ENCODE measurements around the gene CABLES1. TPM values are rescaled to one million over a fixed set of nuclear protein-coding genes. Genes with fewer than 3 reads are reported as not detected.
"Not testable (repeated sequence)": the region's sequence is repeated elsewhere in the genome, so short reads cannot be mapped to it uniquely, and the experiment has no call there.

The CABLES1 gene
- polyA plus RNA-seq, 1 experiment: 5.4 TPM

DNA sequence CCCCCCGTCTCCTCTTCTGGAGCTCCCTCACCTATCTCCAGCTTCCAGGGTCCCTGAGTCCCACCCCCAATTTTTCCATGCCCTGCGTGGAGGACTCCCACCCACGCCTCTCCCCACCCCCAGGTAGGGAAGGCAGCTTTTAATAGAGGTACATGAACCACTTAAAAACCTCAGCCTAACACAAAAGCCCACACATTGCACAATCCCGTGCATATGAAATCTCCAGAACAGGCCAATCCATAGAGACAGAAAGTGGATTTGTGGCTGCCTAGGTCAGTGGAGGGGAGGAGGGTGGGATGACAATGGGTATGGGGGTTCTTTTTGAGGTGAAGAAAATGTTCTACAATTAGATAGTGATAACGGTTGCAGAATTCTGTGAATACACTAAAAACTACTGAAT is 145.6 kb downstream of the CABLES1 start:
- Histone ChIP-seq H3K4me3 (ENCODE audit: low read depth, low read length) (no peak overlapping the region), H3K27me3 (ENCODE audit: control insufficient read depth, insufficient read depth, low read length) (no peaks in the 10 kb centered on the region), H3K36me3 (ENCODE audit: control insufficient read depth, insufficient read depth, low read length) (no peaks in the 10 kb centered on the region)
- TF ChIP-seq, protein P1, sequence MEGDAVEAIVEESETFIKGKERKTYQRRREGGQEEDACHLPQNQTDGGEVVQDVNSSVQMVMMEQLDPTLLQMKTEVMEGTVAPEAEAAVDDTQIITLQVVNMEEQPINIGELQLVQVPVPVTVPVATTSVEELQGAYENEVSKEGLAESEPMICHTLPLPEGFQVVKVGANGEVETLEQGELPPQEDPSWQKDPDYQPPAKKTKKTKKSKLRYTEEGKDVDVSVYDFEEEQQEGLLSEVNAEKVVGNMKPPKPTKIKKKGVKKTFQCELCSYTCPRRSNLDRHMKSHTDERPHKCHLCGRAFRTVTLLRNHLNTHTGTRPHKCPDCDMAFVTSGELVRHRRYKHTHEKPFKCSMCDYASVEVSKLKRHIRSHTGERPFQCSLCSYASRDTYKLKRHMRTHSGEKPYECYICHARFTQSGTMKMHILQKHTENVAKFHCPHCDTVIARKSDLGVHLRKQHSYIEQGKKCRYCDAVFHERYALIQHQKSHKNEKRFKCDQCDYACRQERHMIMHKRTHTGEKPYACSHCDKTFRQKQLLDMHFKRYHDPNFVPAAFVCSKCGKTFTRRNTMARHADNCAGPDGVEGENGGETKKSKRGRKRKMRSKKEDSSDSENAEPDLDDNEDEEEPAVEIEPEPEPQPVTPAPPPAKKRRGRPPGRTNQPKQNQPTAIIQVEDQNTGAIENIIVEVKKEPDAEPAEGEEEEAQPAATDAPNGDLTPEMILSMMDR (IDR thresholded peaks at IDR 0.05; ENCODE audit: insufficient read depth, low read depth, low read length): no peak
- ChIA-PET POLR2A (no interaction called here), CTCF (interaction anchor here (0.7 kb wide), 1 partner anchor 54 kb away, joined by 3 read pairs; no protein-coding TSS in a partner anchor)
- DNase-seq (ENCODE audit: low read depth): no peak

DNA sequence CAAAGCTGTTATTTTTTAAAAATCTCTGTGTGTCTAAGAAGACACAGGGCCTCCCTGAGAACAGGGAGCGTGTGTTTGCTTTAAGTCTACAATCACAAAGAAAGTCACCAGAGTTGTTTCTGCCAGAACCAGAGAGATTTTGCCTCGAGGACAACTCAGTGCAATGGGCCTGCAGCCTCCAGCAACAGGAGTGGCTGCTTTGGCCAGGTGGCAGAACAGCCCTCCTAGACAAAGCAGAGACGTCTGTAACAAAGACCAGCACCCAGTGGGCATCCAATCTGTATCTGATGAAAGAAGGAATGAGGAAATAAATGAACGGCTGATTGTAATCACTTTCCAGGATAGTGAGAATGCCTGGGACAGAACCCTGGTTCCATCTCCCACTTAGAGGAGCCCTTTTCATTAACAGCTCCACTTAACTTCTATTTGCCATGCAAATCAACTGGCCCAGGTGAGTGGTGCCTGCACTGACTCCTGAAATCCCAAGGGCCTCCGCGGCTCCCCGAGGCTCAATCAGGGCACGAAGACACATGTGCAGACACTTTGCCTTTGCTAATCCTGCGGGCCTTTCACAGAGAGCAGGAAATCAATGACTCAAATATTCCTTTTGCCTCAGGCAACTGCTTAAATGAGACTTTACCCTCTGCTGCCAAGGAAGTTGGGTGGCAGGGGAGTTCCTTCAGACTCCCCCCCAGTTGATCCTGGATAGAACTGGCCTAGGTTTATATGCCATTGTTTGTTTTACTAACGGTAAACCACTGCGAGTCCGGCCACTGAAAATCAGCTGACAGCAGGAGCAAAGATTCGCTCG is 146.5 kb downstream of the CABLES1 start:
- CTCF ChIA-PET: interaction anchor here (0.6 kb wide), 1 partner anchor 148 kb away, joined by 3 read pairs; no protein-coding TSS in a partner anchor
- POLR2A ChIA-PET: no interaction called here
- Histone ChIP-seq H3K36me3 (ENCODE audit: control insufficient read depth, insufficient read depth, low read length) (no peaks in the 10 kb centered on the region), H3K4me3 (ENCODE audit: low read depth, low read length) (no peak overlapping the region), H3K27me3 (ENCODE audit: control insufficient read depth, insufficient read depth, low read length) (no peaks in the 10 kb centered on the region)
- TF ChIP-seq, protein P1 (IDR thresholded peaks at IDR 0.05; ENCODE audit: insufficient read depth, low read depth, low read length): no peak
- no peak for DNase-seq (ENCODE audit: low read depth)

DNA sequence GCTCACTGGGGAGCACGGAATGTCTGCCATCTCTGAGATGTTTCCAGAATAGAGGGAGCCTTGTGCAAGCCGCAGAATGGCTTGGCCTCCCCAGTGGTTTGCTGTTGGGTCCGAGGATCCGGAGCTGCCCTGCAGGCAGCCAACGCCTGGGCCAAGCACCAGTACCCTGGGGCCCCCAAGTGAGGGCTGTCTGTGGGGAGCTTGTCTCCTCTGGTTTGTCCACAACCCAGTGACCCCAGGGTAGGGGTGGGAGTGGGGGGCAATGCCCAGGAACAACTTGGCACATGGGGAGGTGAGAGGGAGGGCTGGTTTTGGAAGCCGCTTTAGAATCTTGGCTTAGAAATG is 147.1 kb downstream of the CABLES1 start:
- Histone ChIP-seq H3K27me3 (ENCODE audit: control insufficient read depth, insufficient read depth, low read length) (no peaks in the 10 kb centered on the region), H3K36me3 (ENCODE audit: control insufficient read depth, insufficient read depth, low read length) (no peaks in the 10 kb centered on the region), H3K4me3 (ENCODE audit: low read depth, low read length) (no peak overlapping the region)
- ChIA-PET POLR2A (no interaction called here), CTCF (interaction anchor here (0.6 kb wide), 1 partner anchor 149 kb away, joined by 3 read pairs; no protein-coding TSS in a partner anchor)
- no peak for DNase-seq (ENCODE audit: low read depth)
- TF ChIP-seq, protein P1 (IDR thresholded peaks at IDR 0.05; ENCODE audit: insufficient read depth, low read depth, low read length): no peak

GRCh38 chr18:23283916-23284430 is 148.7 kb downstream of the CABLES1 start:
- H3K27me3 ChIP-seq (ENCODE audit: control insufficient read depth, insufficient read depth, low read length): no peaks in the 10 kb centered on the region
- CTCF ChIA-PET: no interaction called here
- POLR2A ChIA-PET: no interaction called here
- DNase-seq (ENCODE audit: low read depth): no peak
- TF ChIP-seq, protein P1 (IDR thresholded peaks at IDR 0.05; ENCODE audit: insufficient read depth, low read depth, low read length): no peak
- H3K4me3 ChIP-seq (ENCODE audit: low read depth, low read length): no peak overlapping the region
- no peaks in the 10 kb centered on the region for H3K36me3 ChIP-seq (ENCODE audit: control insufficient read depth, insufficient read depth, low read length)

GRCh38 chr18:23284629-23285028 is 149.3 kb downstream of the CABLES1 start:
- CTCF ChIA-PET: no interaction called here
- Histone ChIP-seq H3K27me3 (ENCODE audit: control insufficient read depth, insufficient read depth, low read length) (no peaks in the 10 kb centered on the region), H3K36me3 (ENCODE audit: control insufficient read depth, insufficient read depth, low read length) (no peaks in the 10 kb centered on the region), H3K4me3 (ENCODE audit: low read depth, low read length) (no peak overlapping the region)
- DNase-seq (ENCODE audit: low read depth): no peak
- TF ChIP-seq, protein P1 (IDR thresholded peaks at IDR 0.05; ENCODE audit: insufficient read depth, low read depth, low read length): no peak
- POLR2A ChIA-PET: no interaction called here

- POLR2A ChIA-PET; CTCF ChIA-PET; DNase-seq (ENCODE audit: low read depth); H3K36me3 ChIP-seq (ENCODE audit: control insufficient read depth, insufficient read depth, low read length); H3K27me3 ChIP-seq (ENCODE audit: control insufficient read depth, insufficient read depth, low read length); H3K4me3 ChIP-seq (ENCODE audit: low read depth, low read length): not testable (repeated sequence)
These were observed 150.3 kb downstream of the CABLES1 start for GRCh38 chr18:23285581-23285980.
